ENCODE measurements around the gene CBLC.

Gene CBLC

GRCh38 chr19:44741258-44741731 lies 36.4 kb upstream of the CBLC start:
- no peak overlapping the region for H3K9ac ChIP-seq (ENCODE audit: low read depth, low read length)
- H3K4me1 ChIP-seq (ENCODE audit: insufficient read depth, low read length) = peaks cover 8% of the 10 kb centered on the region
- H3K9me3 ChIP-seq (ENCODE audit: control insufficient read depth, insufficient read depth, low read length) = no peaks in the 10 kb centered on the region
- no peaks in the 10 kb centered on the region for H3K36me3 ChIP-seq (ENCODE audit: insufficient read depth, low read length)

DNA sequence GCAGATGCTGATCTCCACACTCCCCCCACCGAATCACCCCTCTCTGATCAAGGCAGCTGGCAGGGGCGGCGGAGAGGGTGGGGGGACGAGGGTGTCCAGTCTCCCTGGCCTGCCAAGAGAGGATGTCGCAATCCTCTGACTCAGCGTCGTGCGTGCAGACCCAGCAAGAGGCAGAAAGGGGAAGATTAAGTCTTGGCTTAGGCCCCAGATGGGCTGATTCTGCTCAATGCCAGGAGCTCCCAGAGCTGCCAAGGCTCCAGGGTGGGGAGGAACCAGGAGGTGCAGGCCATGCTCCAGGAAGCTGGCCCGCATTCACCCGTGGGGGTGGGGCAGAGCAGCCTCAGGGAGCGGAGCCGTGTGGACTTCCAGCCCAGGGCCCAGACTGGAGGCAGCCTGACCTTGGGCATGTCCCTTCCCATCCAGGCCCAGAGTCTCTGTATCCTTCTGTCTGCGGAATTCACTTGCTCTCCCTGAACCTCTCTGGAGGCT lies 35.8 kb upstream of the CBLC start:
- peaks cover 8% of the 10 kb centered on the region for H3K4me1 ChIP-seq (ENCODE audit: insufficient read depth, low read length)
- no peaks in the 10 kb centered on the region for H3K36me3 ChIP-seq (ENCODE audit: insufficient read depth, low read length)
- no peak overlapping the region for H3K9ac ChIP-seq (ENCODE audit: low read depth, low read length)
- no peaks in the 10 kb centered on the region for H3K9me3 ChIP-seq (ENCODE audit: control insufficient read depth, insufficient read depth, low read length)

GRCh38 chr19:44742330-44743061 lies 35.2 kb upstream of the CBLC start:
- Histone ChIP-seq H3K9me3 (ENCODE audit: control insufficient read depth, insufficient read depth, low read length) (no peaks in the 10 kb centered on the region), H3K4me1 (ENCODE audit: insufficient read depth, low read length) (peaks cover 8% of the 10 kb centered on the region), H3K9ac (ENCODE audit: low read depth, low read length) (no peak overlapping the region), H3K36me3 (ENCODE audit: insufficient read depth, low read length) (no peaks in the 10 kb centered on the region)

DNA sequence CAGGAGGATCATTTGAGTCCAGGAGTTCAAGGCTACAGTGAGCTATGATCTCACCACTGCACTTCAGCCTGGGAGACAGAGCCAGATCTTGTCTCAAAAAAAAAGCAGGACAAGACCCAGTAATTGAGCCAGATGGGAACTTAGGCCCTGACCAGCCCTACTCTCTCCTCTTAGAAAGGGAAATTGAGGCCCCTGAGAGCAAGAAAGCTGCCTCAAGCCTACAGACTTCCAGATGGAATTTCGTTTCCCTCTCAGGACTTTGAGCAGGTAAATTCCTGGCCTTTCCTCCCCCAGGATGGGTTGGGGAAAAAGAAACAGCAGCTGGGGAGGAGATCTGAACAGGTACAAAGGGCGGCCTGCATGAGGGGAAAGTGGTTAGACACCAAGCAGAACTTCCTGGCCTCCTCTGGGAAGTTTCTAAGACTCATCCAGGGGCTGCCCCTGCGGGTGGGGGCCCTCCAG lies 32.8 kb upstream of the CBLC start:
- Histone ChIP-seq H3K9ac (ENCODE audit: low read depth, low read length) (peak overlapping the region; percentile 18; the same call in 1 of the 2 replicates), H3K9me3 (ENCODE audit: control insufficient read depth, insufficient read depth, low read length) (no peaks in the 10 kb centered on the region), H3K4me1 (ENCODE audit: insufficient read depth, low read length) (peaks cover 8% of the 10 kb centered on the region), H3K36me3 (ENCODE audit: insufficient read depth, low read length) (no peaks in the 10 kb centered on the region)

DNA sequence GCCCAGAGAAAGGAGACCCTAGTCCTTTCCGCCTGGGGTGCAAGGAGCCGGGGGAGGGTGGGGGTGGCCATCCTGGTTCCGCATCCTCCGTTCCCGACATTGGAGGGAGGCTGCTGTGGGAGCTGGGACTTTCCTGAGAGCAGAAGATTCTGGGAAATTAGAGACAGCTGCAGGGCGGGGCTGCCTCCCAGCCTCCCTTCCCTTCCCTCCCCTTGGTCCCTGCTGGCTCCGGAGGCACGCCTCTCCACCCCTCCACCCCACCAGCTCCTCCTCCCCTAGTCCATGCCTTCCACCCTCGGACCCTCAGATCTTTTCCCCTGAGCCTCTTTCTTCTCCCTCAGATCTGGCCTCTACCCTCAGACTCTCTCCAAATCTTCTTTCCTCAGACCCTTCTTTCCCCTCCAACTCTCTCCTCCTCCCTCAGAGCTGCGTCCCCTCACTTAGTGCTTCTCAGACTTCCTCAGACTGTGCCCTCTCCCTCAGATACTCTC lies 32.3 kb upstream of the CBLC start:
- H3K9ac ChIP-seq (ENCODE audit: low read depth, low read length) = peak overlapping the region; percentile 18; the same call in 1 of the 2 replicates
- no peaks in the 10 kb centered on the region for H3K36me3 ChIP-seq (ENCODE audit: insufficient read depth, low read length)
- H3K9me3 ChIP-seq (ENCODE audit: control insufficient read depth, insufficient read depth, low read length) = no peaks in the 10 kb centered on the region
- peaks cover 8% of the 10 kb centered on the region for H3K4me1 ChIP-seq (ENCODE audit: insufficient read depth, low read length)

DNA sequence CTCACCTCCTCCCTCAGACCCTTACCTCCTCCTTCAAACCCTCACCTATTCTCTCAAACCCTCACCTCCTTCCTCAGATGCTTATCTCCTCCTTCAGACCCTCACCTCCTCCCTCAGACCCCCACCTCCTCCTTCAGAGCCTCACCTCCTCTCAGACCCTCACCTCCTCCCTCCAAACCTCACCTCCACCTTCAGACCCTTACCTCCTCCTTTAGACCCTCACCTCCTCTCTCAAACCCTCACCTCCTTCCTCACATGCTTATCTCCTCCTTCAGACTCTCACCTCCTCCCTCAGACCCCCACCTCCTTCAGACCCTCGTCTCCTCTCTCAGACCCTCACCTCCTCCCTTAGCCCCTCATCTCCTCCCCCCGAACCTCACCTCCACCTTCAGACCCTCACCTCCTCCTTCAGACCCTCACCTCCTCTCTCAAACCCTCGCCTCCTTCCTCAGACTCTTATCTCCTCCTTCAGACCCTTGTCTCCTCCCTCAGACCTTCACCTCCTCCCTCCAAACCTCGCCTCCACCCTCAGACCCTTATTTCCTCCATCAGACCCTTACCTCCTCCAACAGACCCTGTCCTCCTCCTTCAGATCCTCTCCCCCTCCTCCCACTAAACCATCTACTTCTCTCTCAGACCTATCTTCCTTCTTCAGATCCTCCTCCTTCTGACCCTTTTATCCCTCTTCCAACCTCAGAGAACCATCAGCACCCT lies 31.6 kb upstream of the CBLC start:
- no peak overlapping the region for H3K9ac ChIP-seq (ENCODE audit: low read depth, low read length)
- H3K36me3 ChIP-seq (ENCODE audit: insufficient read depth, low read length) = no peaks in the 10 kb centered on the region
- no peaks in the 10 kb centered on the region for H3K9me3 ChIP-seq (ENCODE audit: control insufficient read depth, insufficient read depth, low read length)
- H3K4me1 ChIP-seq (ENCODE audit: insufficient read depth, low read length) = peaks cover 8% of the 10 kb centered on the region

GRCh38 chr19:44746616-44746945 lies 31.1 kb upstream of the CBLC start:
- H3K36me3 ChIP-seq (ENCODE audit: insufficient read depth, low read length) = no peaks in the 10 kb centered on the region
- peaks cover 8% of the 10 kb centered on the region for H3K4me1 ChIP-seq (ENCODE audit: insufficient read depth, low read length)
- H3K9me3 ChIP-seq (ENCODE audit: control insufficient read depth, insufficient read depth, low read length) = no peaks in the 10 kb centered on the region
- peak overlapping the region; percentile 61; the same call in 1 of the 2 replicates for H3K9ac ChIP-seq (ENCODE audit: low read depth, low read length)

- Histone ChIP-seq H3K9ac (ENCODE audit: low read depth, low read length) (peak overlapping the region; percentile 61; the same call in 1 of the 2 replicates), H3K4me1 (ENCODE audit: insufficient read depth, low read length) (peaks cover 5% of the 10 kb centered on the region; the same call in 1 of the 2 replicates)
Observed at GRCh38 chr19:44746946-44747738, 30.5 kb upstream of the CBLC start.

GRCh38 chr19:44747739-44748425 lies 29.8 kb upstream of the CBLC start:
- Histone ChIP-seq H3K9ac (ENCODE audit: low read depth, low read length) (peak overlapping the region; percentile 61; the same call in 1 of the 2 replicates), H3K36me3 (ENCODE audit: insufficient read depth, low read length) (no peaks in the 10 kb centered on the region), H3K4me1 (ENCODE audit: insufficient read depth, low read length) (peaks cover 4% of the 10 kb centered on the region), H3K9me3 (ENCODE audit: control insufficient read depth, insufficient read depth, low read length) (no peaks in the 10 kb centered on the region)

More at GRCh38 chr19:44746946-44747738, 30.5 kb upstream of the CBLC start:
- Histone ChIP-seq H3K36me3 (ENCODE audit: insufficient read depth, low read length) (no peaks in the 10 kb centered on the region), H3K9me3 (ENCODE audit: control insufficient read depth, insufficient read depth, low read length) (no peaks in the 10 kb centered on the region)

DNA sequence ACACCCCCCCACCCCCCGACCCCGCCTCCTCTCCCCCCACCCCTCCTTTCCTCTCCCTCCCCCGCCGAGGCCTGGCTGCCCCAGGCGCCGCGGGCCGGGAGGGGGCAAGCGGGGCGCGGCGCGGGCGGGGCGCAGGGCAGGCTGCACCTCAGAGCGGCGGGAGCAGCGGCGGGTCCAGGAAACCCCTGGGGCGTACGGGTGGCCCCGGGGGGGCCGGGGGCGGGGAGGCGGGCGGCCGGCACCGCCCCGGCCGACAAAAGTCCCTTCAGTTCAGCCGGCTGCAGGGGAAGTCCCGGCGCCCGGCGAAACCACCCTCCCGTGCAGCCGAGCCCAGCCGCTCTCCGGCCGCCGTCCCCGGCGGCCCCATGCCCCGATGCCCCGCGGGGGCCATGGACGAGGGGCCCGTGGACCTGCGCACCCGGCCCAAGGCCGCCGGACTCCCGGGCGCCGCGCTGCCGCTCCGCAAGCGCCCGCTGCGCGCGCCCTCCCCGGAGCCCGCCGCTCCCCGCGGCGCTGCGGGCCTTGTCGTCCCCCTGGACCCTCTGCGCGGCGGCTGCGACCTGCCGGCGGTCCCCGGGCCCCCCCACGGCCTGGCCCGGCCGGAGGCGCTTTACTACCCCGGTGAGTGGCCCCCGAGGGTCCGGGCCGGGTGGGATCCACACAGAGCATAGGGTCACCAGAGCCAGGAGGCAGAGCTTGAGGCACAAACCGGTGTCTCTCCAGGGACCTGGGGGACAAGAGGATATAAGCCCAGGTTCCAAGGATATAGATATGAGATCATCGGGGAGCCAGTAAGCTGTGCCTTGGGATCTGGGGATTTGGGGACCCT lies 29.1 kb upstream of the CBLC start, which contains the start of gene BCL3:
BCL3 (plus strand) TSS at position 283 of the 829 bp plus-strand sequence; CDS start at position 366, 83 bp downstream.
- Histone ChIP-seq H3K9ac (ENCODE audit: low read depth, low read length) (peak within 1 kb of the TSS; percentile 67; the same call in 1 of the 2 replicates), H3K36me3 (ENCODE audit: insufficient read depth, low read length) (no peaks in the 10 kb centered on the region)

GRCh38 chr19:44749292-44749691 lies 28.4 kb upstream of the CBLC start:
- H3K9me3 ChIP-seq (ENCODE audit: control insufficient read depth, insufficient read depth, low read length) = no peaks in the 10 kb centered on the region
- H3K9ac ChIP-seq (ENCODE audit: low read depth, low read length) = no peak overlapping the region; the same call in 1 of the 2 replicates
- H3K4me1 ChIP-seq (ENCODE audit: insufficient read depth, low read length) = peaks cover 7% of the 10 kb centered on the region
- H3K36me3 ChIP-seq (ENCODE audit: insufficient read depth, low read length) = no peaks in the 10 kb centered on the region

More for the DNA sequence above, 29.1 kb upstream of the CBLC start, which contains the start of gene BCL3:
- Histone ChIP-seq H3K4me1 (ENCODE audit: insufficient read depth, low read length) (peaks cover 7% of the 10 kb centered on the region), H3K9me3 (ENCODE audit: control insufficient read depth, insufficient read depth, low read length) (no peaks in the 10 kb centered on the region)

- Histone ChIP-seq H3K9ac (ENCODE audit: low read depth, low read length) (no peak overlapping the region), H3K4me1 (ENCODE audit: insufficient read depth, low read length) (peaks cover 8% of the 10 kb centered on the region)
Observed at GRCh38 chr19:44749994-44750393, 27.7 kb upstream of the CBLC start.

More at GRCh38 chr19:44749994-44750393, 27.7 kb upstream of the CBLC start:
- H3K36me3 ChIP-seq (ENCODE audit: insufficient read depth, low read length) = no peaks in the 10 kb centered on the region
- no peaks in the 10 kb centered on the region for H3K9me3 ChIP-seq (ENCODE audit: control insufficient read depth, insufficient read depth, low read length)
